Activated B cell treated with CpG ODN at 0.5 μM for 24 hours (primary cell): ENCODE results near the gene SCARF2. TPM values are rescaled to one million over a fixed set of nuclear protein-coding genes. Genes with fewer than 3 reads are reported as not detected.

Experiments
- ATAC-seq: fragments of 200-7000 bp; cut with Tn5 transposase; one replicate; pipeline ENCODE4 v1.10.0; 2021; ENCODE audit warnings: low read depth, mild to moderate bottlenecking, moderate library complexity
- CTCF ChIA-PET: fragments of 350-600 bp; sonication (Branson Sonifier 250); formaldehyde crosslinking; loops from one replicate; lab custom pipeline; 2021; ENCODE audit warnings: antibody characterized with exemption; lab: Charles Lee
- POLR2A ChIA-PET: fragments of 350-600 bp; sonication (Branson Sonifier 250); formaldehyde crosslinking; loops from one replicate; lab custom pipeline; 2021; ENCODE audit warnings: antibody characterized with exemption; lab: Charles Lee
- DNase-seq: peaks from one replicate; pipeline ENCODE4 v3.0.0; 2022
- H3K27ac Mint-ChIP-seq: one replicate; pipeline ENCODE4 v1.8.0; 2020; ENCODE audit warnings: mixed read lengths
- H3K27me3 Mint-ChIP-seq: one replicate; pipeline ENCODE4 v1.8.0; 2021; ENCODE audit warnings: mixed read lengths
- H3K36me3 Mint-ChIP-seq: one replicate; pipeline ENCODE4 v1.8.0; 2021; ENCODE audit warnings: low read depth, mixed read lengths
- H3K4me1 Mint-ChIP-seq: one replicate; pipeline ENCODE4 v1.8.0; 2021; ENCODE audit warnings: mixed read lengths
- H3K4me3 Mint-ChIP-seq: one replicate; pipeline ENCODE4 v1.8.0; 2020; ENCODE audit warnings: mild to moderate bottlenecking, mixed read lengths
- H3K9me3 Mint-ChIP-seq: one replicate; pipeline ENCODE4 v1.8.0; 2020; ENCODE audit warnings: mixed read lengths
- intact Hi-C: fragments of 100-400 bp; cut with micrococcal nuclease; formaldehyde crosslinking; loops from one replicate; pipeline ENCODE4 v1.15.1; 2024
- total RNA-seq: library from RNA; stranded (reverse); gene quantifications from 2 replicates; pipeline ENCODE4 v1.2.3, GENCODE V29; 2022
- TF ChIP-seq, protein P1 (sequence below): fragments of 200-600 bp; IDR thresholded peaks from one replicate; pipeline ENCODE4 v1.8.0; 2022; ENCODE audit warnings: antibody characterized with exemption, mild to moderate bottlenecking

SCARF2 gene
- total RNA-seq, 1 donor from 2014 or later = 0.18 TPM

DNA sequence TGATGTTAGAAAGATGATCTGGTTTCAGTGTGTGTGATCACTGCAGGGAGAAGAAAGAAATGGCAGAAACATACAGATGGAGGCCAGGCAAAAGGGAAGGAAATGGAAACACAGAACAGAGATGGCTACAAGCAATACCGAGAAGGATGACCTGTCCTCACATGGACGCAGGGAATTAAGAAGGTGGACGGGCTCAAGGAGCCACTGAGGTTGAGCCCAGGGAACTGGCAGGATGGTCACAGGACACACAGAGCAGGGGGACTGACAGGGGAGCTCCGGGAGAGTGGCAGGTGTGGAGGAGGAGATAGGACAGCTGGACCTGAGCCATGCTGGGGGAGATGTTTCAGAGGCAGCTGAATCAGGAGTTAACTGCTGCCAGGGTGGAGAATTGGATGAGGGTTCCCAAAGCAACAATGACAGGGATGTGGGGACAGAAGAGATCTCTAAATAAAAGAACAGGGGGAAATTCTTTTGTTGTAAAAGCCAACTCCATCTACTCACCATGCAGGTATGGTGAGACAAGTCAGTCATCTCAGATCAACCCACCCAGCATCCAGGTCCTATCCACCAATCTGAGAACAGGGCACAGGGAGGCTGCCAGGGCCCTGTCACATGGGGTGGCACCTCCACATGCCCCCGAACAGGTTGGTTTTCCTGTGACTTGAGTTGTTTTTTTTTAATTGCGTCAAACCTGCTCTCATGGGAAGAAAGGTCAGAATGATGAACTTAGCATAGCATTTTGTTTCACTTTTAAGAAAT is 31.7 kb upstream of the SCARF2 start:
- DNase-seq = no peak
- Mint-ChIP-seq H3K27me3 (no peaks in the 10 kb centered on the region), H3K27ac (no peak overlapping the region), H3K4me3 (no peak overlapping the region), H3K4me1 (peaks cover 20% of the 10 kb centered on the region), H3K36me3 (peaks cover 22% of the 10 kb centered on the region), H3K9me3 (no peaks in the 10 kb centered on the region)
- no peak for ATAC-seq
- TF ChIP-seq, protein P1, sequence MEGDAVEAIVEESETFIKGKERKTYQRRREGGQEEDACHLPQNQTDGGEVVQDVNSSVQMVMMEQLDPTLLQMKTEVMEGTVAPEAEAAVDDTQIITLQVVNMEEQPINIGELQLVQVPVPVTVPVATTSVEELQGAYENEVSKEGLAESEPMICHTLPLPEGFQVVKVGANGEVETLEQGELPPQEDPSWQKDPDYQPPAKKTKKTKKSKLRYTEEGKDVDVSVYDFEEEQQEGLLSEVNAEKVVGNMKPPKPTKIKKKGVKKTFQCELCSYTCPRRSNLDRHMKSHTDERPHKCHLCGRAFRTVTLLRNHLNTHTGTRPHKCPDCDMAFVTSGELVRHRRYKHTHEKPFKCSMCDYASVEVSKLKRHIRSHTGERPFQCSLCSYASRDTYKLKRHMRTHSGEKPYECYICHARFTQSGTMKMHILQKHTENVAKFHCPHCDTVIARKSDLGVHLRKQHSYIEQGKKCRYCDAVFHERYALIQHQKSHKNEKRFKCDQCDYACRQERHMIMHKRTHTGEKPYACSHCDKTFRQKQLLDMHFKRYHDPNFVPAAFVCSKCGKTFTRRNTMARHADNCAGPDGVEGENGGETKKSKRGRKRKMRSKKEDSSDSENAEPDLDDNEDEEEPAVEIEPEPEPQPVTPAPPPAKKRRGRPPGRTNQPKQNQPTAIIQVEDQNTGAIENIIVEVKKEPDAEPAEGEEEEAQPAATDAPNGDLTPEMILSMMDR = no peak
- POLR2A ChIA-PET = no interaction called here
- CTCF ChIA-PET = interaction anchor here (0.7 to 1.1 kb wide), 2 partner anchors 13 to 279 kb away, joined by 3 to 4 read pairs; no protein-coding TSS in a partner anchor
- intact Hi-C loops = no loop called here

DNA sequence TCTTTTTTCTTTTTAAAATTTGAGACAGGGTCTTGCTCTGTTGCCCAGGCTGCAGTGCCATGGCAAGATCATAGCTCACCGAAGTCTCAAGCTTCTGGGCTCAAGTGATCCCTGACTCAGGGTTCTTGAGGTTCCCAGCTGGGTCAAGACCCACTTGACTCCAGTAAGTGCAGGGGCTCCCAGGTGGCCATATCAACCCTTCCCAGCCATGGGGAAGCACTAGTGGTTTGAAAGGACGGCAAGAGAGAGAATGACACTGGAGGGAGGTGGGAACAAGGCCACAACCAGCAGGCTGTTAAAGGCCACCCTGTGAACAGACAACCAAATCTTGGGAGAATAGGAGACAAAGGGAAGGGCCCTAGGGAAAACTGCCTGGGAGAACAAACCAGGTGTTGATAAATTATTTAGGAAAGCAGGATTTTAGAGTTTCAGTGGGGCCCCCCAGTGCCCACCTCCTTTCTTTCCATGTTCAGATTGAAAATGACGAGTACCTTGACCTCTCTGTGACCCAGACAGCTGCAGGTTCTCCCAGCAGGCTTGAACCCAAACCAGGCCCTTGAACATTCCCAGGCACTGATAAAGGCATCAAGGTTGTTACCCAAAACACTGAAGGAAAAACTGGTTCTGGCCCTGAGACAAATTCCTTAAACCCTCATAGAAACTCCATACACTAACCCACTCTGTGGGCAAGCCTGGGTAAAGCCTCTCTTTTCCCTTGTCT is 29.2 kb upstream of the SCARF2 start:
- POLR2A ChIA-PET = no interaction called here
- peaks cover 41% of the 10 kb centered on the region for H3K4me1 Mint-ChIP-seq
- peaks cover 22% of the 10 kb centered on the region for H3K36me3 Mint-ChIP-seq

DNA sequence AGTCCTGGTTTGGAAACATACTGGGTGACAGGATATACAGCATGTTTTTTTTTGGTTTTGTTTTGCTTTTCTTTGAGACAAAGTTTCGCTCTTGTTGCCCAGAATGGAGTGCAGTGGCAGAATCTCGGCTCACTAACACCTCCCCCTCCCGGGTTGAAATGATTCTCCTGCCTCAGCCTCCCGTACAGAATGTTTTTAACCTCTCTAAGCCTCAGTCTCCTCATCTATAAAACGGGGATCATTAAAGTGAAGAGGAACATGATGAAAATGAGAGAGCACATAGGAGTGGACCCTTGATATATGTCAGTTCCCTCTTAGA is 28.1 kb upstream of the SCARF2 start:
- ATAC-seq (no peak), DNase-seq (no peak)
- peak overlapping the region; percentile 99 for H3K27ac Mint-ChIP-seq
- H3K27me3 Mint-ChIP-seq = no peaks in the 10 kb centered on the region
- H3K4me3 Mint-ChIP-seq = no peak overlapping the region
- H3K36me3 Mint-ChIP-seq = peaks cover 17% of the 10 kb centered on the region
- no peaks in the 10 kb centered on the region for H3K9me3 Mint-ChIP-seq
- H3K4me1 Mint-ChIP-seq = peaks cover 43% of the 10 kb centered on the region
- intact Hi-C loops = no loop called here
- CTCF ChIA-PET = no interaction called here
- POLR2A ChIA-PET = interaction anchor here (0.7 kb wide), 1 partner anchor 23 kb away, joined by 13 read pairs; no protein-coding TSS in a partner anchor
- TF ChIP-seq, protein P1 = no peak

More for the DNA sequence above, 29.2 kb upstream of the SCARF2 start:
- CTCF ChIA-PET = interaction anchor here (1.2 kb wide), 1 partner anchor 10 kb away, joined by 3 read pairs; no protein-coding TSS in a partner anchor
- intact Hi-C loops = no loop called here
- TF ChIP-seq, protein P1 = no peak
- H3K4me3 Mint-ChIP-seq = no peak overlapping the region
- H3K27me3 Mint-ChIP-seq = no peaks in the 10 kb centered on the region
- H3K27ac Mint-ChIP-seq = no peak overlapping the region
- no peaks in the 10 kb centered on the region for H3K9me3 Mint-ChIP-seq
- DNase-seq (no peak), ATAC-seq (no peak)

DNA sequence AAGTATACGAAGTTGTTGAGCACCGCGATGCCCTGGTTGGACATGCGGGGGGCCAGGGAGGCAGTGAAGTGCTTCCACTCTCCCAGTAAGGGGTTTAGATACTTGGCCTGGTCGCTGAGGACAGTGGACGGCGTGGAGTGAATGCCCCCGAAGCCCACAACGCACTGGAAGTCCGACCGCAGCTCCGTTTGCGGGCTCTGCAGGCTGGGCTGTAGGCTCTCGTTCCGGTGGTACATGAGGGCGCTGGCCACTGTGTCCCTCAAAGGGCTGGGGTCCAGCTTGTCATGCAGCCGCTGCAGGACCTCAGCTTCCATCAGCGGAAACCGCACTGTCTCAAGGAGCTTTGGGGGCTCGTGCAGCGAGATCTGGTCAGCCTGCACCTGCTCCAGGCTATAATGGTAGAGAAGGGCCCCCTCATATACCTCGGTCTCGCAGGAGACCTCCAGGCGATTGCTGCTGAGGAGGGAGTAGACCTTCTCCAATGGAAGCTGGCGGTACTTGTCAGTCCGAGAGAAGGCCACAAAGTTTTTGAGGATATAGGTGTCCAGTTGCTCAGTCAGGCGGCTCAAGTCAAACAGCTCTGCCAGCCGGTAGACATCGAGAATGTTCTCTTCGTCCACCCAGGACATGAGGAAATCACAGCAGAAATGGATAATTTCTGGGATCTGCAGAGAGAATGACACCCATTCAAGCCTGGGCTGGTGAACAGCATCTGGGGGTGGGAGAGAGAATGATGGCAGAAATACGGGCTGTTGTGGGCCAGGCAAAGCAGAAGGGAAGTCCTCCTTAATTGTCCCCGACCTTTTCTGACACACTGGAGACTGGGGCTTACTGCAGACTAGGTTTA is 27.5 kb upstream of the SCARF2 start:
- Mint-ChIP-seq H3K9me3 (no peaks in the 10 kb centered on the region), H3K4me3 (no peak overlapping the region), H3K27ac (peak overlapping the region; percentile 99), H3K4me1 (peaks cover 44% of the 10 kb centered on the region), H3K27me3 (no peaks in the 10 kb centered on the region), H3K36me3 (peaks cover 14% of the 10 kb centered on the region)
- TF ChIP-seq, protein P1 = no peak
- CTCF ChIA-PET = interaction anchor here (1.7 kb wide), 2 partner anchors 30 to 47 kb away, joined by 6 to 7 read pairs; partner anchors contain the start of gene KLHL22
- ATAC-seq (no peak), DNase-seq (no peak)
- POLR2A ChIA-PET = interaction anchor here (0.6 to 1.7 kb wide), 6 partner anchors 8 to 44 kb away, joined by 3 to 12 read pairs (median 5); partner anchors contain the start of genes KLHL22 and MED15
- intact Hi-C loops = loop anchor here (1.0 kb wide), 1 partner anchor 9 kb away; no protein-coding TSS in a partner anchor
